ENCODE data around the gene TOX2. TPM values are rescaled to one million over a fixed set of nuclear protein-coding genes. Genes with fewer than 3 reads are reported as not detected.

Gene TOX2
- total RNA-seq, 1 experiment from 2014 or later, result 85.4 TPM

DNA sequence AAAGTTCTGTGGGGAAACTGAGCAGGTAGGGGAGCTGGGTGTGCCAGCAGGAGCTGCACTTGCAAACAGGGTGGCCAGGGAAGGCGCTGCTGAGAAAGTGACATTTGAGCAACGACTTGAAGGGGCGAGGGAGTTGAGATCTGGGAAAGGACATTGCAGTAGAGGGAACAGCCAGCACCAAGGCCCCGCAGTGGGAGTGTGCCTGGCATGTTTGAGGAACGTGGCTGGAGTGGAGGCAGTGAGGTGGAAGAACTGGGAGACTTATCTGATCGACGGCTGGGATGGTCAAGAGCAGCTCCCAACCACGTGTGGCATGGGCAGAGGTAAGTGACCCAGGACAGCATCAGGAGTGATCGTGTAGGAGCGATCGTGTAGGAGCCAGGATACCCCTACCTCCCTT is 77.3 kb downstream of the TOX2 start:
- POLR2A ChIA-PET, result no interaction called here

DNA sequence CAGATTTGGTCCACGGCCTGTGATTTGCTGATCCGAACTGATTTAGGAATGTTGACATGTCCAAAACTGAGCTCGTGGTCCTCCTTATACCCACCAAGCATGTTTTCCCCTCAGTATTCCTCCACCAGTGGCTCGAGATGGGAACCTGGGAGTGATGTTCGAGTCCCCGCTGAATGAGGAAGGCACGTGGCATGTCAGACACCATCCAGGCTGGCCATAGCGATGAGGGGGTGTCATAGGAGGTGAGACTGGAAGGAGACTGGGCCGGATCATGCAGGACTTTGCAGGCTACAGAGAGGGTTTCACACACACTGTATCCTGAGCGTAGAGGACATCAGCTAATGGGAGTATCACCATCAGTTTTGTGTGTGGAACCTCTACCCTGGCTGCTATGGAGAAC is 78.2 kb downstream of the TOX2 start:
- Histone ChIP-seq H3K4me1 (ENCODE audit: control insufficient read depth, insufficient read depth, low read length) (0 out of 2 replicates have a peak, but pooled peaks cover 3% of the 10 kb centered on the region), H3K36me3 (ENCODE audit: control insufficient read depth, insufficient read depth, low read length) (no peaks in the 10 kb centered on the region), H3K4me3 (ENCODE audit: low read depth in 2 of 2, low read length in 2 of 2) (no peak overlapping the region), H3K27me3 (ENCODE audit: control insufficient read depth, insufficient read depth, low read length) (no peaks in the 10 kb centered on the region), H3K27ac (ENCODE audit: low read length) (no peak overlapping the region), H3K9me3 (ENCODE audit: control insufficient read depth, insufficient read depth, low read depth, low read length) (no peaks in the 10 kb centered on the region)
- no TSS peak for BruUV-seq (replicated peaks)
- DNase-seq (ENCODE audit: low read depth, low spot score) (no peak), ATAC-seq (no peak)
- in situ Hi-C loops (cut with HindIII; ENCODE audit: low pct_unique_long_range_greater_than_20kb, low sequenced_read_pairs) (no loop called here), intact Hi-C loops (cut with micrococcal nuclease; ENCODE audit: unreplicated experiment) (no loop called here)
- POLR2A ChIA-PET, result interaction anchor here (0.6 kb wide), 1 partner anchor 578 kb away, joined by 3 read pairs; no protein-coding TSS in a partner anchor
- TF ChIP-seq, protein P1, sequence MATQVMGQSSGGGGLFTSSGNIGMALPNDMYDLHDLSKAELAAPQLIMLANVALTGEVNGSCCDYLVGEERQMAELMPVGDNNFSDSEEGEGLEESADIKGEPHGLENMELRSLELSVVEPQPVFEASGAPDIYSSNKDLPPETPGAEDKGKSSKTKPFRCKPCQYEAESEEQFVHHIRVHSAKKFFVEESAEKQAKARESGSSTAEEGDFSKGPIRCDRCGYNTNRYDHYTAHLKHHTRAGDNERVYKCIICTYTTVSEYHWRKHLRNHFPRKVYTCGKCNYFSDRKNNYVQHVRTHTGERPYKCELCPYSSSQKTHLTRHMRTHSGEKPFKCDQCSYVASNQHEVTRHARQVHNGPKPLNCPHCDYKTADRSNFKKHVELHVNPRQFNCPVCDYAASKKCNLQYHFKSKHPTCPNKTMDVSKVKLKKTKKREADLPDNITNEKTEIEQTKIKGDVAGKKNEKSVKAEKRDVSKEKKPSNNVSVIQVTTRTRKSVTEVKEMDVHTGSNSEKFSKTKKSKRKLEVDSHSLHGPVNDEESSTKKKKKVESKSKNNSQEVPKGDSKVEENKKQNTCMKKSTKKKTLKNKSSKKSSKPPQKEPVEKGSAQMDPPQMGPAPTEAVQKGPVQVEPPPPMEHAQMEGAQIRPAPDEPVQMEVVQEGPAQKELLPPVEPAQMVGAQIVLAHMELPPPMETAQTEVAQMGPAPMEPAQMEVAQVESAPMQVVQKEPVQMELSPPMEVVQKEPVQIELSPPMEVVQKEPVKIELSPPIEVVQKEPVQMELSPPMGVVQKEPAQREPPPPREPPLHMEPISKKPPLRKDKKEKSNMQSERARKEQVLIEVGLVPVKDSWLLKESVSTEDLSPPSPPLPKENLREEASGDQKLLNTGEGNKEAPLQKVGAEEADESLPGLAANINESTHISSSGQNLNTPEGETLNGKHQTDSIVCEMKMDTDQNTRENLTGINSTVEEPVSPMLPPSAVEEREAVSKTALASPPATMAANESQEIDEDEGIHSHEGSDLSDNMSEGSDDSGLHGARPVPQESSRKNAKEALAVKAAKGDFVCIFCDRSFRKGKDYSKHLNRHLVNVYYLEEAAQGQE (IDR thresholded peaks at IDR 0.05; ENCODE audit: insufficient read depth in 1 of 2, low read depth in 2 of 2, low read length in 1 of 2), result no peak
- no peak for TF ChIP-seq TCF7L2 (IDR thresholded peaks at IDR 0.05; ENCODE audit: low read depth, low read length)
- TF ChIP-seq, protein P2, sequence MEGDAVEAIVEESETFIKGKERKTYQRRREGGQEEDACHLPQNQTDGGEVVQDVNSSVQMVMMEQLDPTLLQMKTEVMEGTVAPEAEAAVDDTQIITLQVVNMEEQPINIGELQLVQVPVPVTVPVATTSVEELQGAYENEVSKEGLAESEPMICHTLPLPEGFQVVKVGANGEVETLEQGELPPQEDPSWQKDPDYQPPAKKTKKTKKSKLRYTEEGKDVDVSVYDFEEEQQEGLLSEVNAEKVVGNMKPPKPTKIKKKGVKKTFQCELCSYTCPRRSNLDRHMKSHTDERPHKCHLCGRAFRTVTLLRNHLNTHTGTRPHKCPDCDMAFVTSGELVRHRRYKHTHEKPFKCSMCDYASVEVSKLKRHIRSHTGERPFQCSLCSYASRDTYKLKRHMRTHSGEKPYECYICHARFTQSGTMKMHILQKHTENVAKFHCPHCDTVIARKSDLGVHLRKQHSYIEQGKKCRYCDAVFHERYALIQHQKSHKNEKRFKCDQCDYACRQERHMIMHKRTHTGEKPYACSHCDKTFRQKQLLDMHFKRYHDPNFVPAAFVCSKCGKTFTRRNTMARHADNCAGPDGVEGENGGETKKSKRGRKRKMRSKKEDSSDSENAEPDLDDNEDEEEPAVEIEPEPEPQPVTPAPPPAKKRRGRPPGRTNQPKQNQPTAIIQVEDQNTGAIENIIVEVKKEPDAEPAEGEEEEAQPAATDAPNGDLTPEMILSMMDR (IDR thresholded peaks at IDR 0.05), result no peak
- no peak for TF ChIP-seq POLR2AphosphoS5 (IDR thresholded peaks at IDR 0.05; ENCODE audit: low read depth, low read length)
- no peak for TF ChIP-seq SIN3A (IDR thresholded peaks at IDR 0.05; ENCODE audit: borderline replicate concordance, insufficient read depth, low read depth, low read length)
- CTCF ChIA-PET, result no interaction called here

More for the DNA sequence above, 77.3 kb downstream of the TOX2 start:
- ATAC-seq, result no peak
- in situ Hi-C loops (cut with HindIII; ENCODE audit: low pct_unique_long_range_greater_than_20kb, low sequenced_read_pairs) (no loop called here), intact Hi-C loops (cut with micrococcal nuclease; ENCODE audit: unreplicated experiment) (no loop called here)
- H3K4me3 ChIP-seq (ENCODE audit: low read depth in 2 of 2, low read length in 2 of 2), result no peak overlapping the region
- no peaks in the 10 kb centered on the region for H3K27me3 ChIP-seq (ENCODE audit: control insufficient read depth, insufficient read depth, low read length)
- H3K27ac ChIP-seq (ENCODE audit: low read length), result no peak overlapping the region
- no peaks in the 10 kb centered on the region for H3K36me3 ChIP-seq (ENCODE audit: control insufficient read depth, insufficient read depth, low read length)
- TF ChIP-seq TCF7L2 (IDR thresholded peaks at IDR 0.05; ENCODE audit: low read depth, low read length), result no peak
- TF ChIP-seq, protein P1 (IDR thresholded peaks at IDR 0.05; ENCODE audit: insufficient read depth in 1 of 2, low read depth in 2 of 2, low read length in 1 of 2), result no peak
- TF ChIP-seq POLR2AphosphoS5 (IDR thresholded peaks at IDR 0.05; ENCODE audit: low read depth, low read length), result no peak
- TF ChIP-seq, protein P2 (IDR thresholded peaks at IDR 0.05), result no peak
- no peak for TF ChIP-seq SIN3A (IDR thresholded peaks at IDR 0.05; ENCODE audit: borderline replicate concordance, insufficient read depth, low read depth, low read length)
- CTCF ChIA-PET, result no interaction called here
- no peaks in the 10 kb centered on the region for H3K9me3 ChIP-seq (ENCODE audit: control insufficient read depth, insufficient read depth, low read depth, low read length)
- DNase-seq (ENCODE audit: low read depth, low spot score), result no peak
- BruUV-seq (replicated peaks), result no TSS peak
- 0 out of 2 replicates have a peak, but pooled peaks cover 3% of the 10 kb centered on the region for H3K4me1 ChIP-seq (ENCODE audit: control insufficient read depth, insufficient read depth, low read length)

All from Panc1 (cell line).